Left cardiac atrium (tissue), 4 donors: ENCODE data around the gene PEAK1. TPM values are rescaled to one million over a fixed set of nuclear protein-coding genes. Genes with fewer than 3 reads are reported as not detected.

ENCODE experiments used
- ATAC-seq, 2 donors: fragments of 200-7000 bp; cut with Tn5 transposase; one replicate each; pipeline ENCODE4 v1.9.1; 2020; ENCODE audit warnings: mild to moderate bottlenecking in 2 of 2, moderate library complexity in 2 of 2
- DNase-seq: peaks from one replicate; pipeline ENCODE4 v3.0.0-alpha.2; 2020
- intact Hi-C, 2 donors: fragments of 100-400 bp; cut with DNase I; formaldehyde crosslinking; loops; one replicate each; pipeline versions ENCODE4 v1.14.1 to v1.15.1; 2022 to 2023
- total RNA-seq, 2 donors: library from RNA; stranded (reverse); fragmentation: NEBNext Ultra II Directional; extraction: Animal tissue kit (Norgen Biotek cat#: 25700); gene quantifications; one replicate each; pipeline ENCODE4 v1.2.1, GENCODE V29; 2021
- donor health status: DM: no; HTN: yes; CAD: no.
- donor health status: DM: no; HTN: yes; CAD: no; lungs with severe emphysema.
- donor health status: DM: yes; HTN: yes; CAD: no.
- donor health status: Dilated cardiomyopathy.

Gene PEAK1
- total RNA-seq, 2 donors from 2014 or later = 59.0 to 71.7 TPM

DNA sequence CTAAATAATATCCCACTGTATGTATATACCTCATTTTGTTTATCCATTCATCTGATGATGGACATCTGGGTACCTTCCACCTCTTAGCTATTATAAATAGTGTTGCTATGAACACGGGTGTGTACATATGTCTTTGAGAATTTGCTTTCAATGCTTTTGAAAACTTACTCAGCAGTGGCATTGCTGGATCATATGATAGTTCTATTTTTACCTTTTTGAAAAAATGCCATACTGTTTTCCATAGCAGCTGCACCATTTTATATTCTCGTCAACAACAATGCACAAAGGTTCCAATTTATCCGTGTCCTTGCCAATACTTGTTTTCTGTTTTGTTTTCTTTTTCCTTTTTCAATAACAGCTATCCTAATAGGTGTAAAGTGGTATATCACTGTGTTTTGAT lies 77.1 kb downstream of the PEAK1 start:
- DNase-seq (no peak), ATAC-seq (no peak)
- intact Hi-C loops = no loop called here

DNA sequence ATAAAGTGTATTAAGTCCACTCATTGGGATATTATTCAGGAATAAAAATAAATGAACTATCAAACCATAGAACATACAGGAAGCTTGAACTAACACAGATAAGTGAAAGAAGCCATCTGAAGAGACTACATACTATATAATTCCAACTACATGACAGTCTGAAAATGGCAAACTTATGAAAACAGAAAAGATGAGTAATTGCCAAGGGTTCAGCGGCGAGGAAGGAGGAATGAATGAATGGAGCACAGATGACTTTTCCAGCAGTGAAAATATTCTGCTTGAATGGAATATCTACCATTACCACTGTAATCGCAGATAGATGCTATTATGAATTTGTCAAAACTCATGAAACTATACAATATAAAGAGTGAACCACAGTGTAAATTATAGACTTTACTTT lies 79.7 kb downstream of the PEAK1 start:
- intact Hi-C loops = no loop called here
- no peak for DNase-seq
- ATAC-seq = no peak

DNA sequence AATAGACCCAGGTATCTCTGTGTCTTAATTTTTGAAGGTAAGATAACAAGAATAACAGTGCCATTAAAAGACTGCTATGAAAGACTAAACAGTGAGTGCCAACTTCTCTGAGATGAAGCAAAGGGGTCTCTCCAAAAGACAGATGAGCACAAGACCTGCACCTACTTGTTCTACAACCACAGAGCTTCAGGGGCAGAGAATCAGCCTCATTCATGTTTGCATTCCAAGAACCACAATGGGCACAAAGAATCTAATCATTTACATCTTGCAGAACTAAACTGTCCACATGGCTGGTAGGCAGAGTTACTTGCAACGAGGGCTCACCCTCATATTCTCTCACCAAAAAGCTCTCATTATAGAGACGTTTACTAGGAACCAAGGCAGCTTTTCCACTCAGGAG lies 83.9 kb downstream of the PEAK1 start:
- no peak for ATAC-seq

DNA sequence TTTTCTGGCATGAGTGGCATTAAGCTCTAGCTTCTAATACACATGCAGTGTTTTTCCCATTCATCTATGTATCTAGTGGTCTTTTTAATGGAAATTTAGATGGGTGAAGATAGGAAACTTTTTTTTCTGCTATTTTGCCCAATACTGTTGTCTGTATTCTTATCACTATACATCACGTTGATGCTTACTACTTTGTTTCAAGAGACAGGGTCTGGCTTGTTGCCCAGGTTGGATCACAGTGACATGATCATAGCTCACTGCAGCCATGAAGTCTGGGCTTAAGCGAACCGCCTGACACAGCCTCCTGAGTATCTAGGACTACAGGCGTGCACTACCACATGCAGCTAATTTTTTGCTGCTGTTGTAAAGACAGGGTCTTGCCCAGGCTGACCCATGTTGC lies 84.6 kb downstream of the PEAK1 start:
- DNase-seq (peak; percentile 40), ATAC-seq (peak; percentile 44 to 70)
- intact Hi-C loops = no loop called here

More for the DNA sequence above, 83.9 kb downstream of the PEAK1 start:
- no peak for DNase-seq
- intact Hi-C loops = no loop called here

GRCh38 chr15:77333166-77333565 lies 86.7 kb downstream of the PEAK1 start:
- ATAC-seq = no peak
- no peak for DNase-seq
- intact Hi-C loops = no loop called here

- DNase-seq = no peak
- ATAC-seq = no peak
- intact Hi-C loops = no loop called here
Measured at GRCh38 chr15:77329202-77329601, 90.7 kb downstream of the PEAK1 start.

DNA sequence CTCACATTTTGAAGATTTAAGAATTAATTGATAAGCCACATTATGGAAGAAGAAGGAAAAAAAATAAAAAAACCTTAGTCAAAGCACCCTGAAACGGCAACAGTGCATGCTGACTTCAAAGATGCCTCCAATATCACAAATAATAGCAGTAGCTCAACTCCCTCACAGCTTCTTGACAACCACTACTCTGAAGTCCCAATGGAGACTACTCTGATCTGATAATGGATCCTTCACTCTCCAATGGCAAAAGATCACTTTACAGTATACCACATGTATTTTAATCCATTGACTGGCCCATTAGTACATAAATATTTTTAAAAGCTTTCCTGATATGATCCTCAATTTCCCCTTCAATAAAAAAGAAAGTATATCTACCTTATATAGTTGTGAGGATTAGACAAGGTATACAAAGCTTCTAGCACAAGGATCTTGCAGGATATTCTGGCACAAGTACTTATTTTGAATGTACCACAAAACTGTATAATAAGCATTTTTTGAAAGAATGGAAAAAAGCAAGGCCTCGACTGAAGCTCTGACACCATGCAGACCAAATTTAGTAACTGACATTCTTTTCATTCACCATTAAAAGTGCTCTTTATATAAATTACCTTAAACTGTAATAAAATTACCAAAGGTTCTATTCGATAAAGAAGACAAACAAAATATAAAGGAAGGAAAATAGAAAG lies 91.9 kb downstream of the PEAK1 start:
- no peak for DNase-seq
- ATAC-seq = no peak
- intact Hi-C loops = no loop called here

GRCh38 chr15:77327168-77327567 lies 92.7 kb downstream of the PEAK1 start:
- ATAC-seq (no peak), DNase-seq (no peak)
- intact Hi-C loops = no loop called here

DNA sequence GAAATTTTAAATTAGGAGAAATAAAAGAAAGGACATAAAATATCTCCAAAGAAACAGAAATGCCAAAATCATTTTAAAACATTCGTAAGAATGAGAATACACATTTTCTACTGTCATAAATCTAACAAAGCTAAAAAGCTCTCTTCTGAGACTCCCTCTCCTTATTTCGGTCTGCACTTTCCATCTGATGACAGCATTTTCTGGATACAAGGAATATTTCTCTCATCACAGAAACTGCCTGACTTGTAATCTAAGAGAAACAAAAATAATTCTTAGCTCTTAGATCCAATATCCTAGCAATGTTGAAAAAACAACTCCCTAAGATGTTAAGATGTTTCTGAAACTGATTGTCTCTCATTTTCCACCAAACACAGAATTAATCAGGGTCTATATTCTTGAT lies 93.5 kb downstream of the PEAK1 start:
- intact Hi-C loops = no loop called here
- no peak for DNase-seq
- no peak for ATAC-seq

GRCh38 chr15:77312523-77312922 lies 107.4 kb downstream of the PEAK1 start:
- intact Hi-C loops = no loop called here
- no peak for DNase-seq
- no peak for ATAC-seq

DNA sequence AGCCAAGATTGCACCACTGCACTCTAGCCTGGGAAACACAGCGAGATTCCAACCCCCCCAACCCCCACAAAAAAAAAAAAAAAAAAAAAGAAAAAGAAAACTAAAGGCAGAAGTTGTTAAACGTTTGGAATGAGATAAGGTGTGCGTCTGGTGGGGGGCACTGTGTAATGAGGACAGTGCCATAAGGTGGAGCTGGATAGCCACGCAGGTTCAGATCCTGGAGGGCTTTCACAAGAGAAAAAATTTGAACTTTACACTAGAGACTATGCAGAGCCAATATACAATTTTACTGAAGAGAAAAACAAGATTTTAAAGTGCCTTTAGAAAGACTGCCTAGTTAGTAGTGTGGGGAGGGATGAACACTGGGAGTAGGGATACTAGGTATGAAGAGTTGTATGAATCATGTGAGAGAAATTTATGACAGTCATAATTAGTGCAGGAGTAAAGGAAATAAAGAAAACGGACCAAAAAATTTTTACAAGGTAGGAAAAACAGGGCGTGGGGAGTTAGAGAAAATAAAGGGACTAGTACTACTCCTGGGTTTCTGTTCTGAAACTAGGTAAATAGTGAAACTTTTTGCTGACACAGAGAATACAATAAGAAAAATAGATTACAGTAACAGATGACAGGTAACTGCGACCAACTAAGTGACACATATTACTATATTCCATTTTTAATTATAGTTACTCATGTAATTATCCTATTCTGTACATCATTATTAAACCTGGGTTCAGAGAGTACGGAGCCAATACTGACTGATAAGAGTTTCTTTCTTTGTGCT lies 108.1 kb downstream of the PEAK1 start:
- intact Hi-C loops = no loop called here
- ATAC-seq (no peak), DNase-seq (no peak)

DNA sequence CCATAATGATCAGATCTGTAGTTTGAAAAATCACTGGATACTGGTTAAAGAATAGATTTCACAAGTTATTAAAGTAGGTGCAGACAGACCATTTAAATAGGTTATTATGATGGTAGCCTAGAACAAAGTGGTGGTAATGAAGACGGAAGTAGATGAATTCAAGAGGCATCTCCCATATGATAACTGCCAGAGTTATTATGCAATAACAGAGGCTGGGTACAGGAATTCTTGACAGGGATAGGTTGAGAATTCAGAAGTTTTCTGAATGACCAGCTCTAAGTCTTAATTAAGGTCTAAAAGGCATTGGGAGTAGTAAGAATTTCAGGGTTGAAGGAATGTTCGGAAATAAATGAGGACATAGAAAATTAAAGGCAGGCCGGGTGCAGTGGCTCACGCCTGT lies 108.9 kb downstream of the PEAK1 start:
- ATAC-seq = no peak
- intact Hi-C loops = no loop called here
- DNase-seq = no peak

GRCh38 chr15:77309392-77309791 lies 110.5 kb downstream of the PEAK1 start:
- intact Hi-C loops = no loop called here
- ATAC-seq (no peak), DNase-seq (no peak)

GRCh38 chr15:77305953-77306352 lies 114.0 kb downstream of the PEAK1 start:
- no peak for ATAC-seq
- intact Hi-C loops = no loop called here
- DNase-seq = no peak

- DNase-seq = no peak
- ATAC-seq = no peak
- intact Hi-C loops = no loop called here
Measured at GRCh38 chr15:77296773-77297337, 123.0 kb downstream of the PEAK1 start.

DNA sequence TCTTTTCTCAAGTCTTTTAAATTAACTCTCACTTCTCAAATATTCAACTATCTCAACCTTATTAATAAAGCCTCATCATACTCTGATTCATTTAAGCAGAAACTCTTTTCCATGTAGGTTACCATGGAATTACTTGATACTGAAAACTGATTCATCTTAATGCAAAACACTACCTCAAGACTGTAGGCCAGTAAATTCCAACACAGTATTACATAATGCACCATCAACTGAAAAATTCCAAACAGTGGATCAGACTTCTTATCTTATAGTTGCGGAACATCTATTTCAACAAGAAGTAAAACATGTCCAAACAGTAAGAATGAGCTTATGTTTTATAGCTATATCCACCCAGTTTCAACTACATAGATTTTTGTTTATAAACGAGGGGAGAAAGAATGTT lies 124.5 kb downstream of the PEAK1 start:
- intact Hi-C loops = no loop called here
- ATAC-seq = peak in 1 of 2 donors; percentile 85
- no peak for DNase-seq

DNA sequence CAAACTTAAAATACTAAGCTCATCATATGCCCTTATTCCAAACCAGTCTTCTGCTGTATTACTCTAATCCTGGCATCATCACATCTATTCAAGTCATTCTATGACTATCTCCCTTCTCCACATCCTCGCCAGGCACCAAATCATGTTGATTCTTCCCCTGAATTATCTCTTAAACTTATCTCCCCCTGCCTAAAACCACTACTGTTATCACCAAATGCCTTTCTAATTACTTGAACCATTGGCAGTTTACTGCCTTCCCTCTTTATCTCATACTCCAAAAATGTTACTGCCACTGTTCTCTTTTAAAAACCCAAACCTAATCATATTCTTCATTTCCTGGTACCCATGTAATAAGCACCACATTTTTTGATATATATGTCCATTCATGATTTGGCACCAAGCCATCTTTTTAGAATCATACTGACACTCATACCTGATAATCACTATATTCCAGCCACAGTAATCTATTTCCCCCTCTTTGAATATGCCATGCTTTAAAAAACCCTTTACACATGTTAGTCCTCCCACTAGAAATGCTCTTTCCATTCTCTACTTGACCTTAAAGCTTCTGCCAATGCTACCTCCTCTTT lies 126.8 kb downstream of the PEAK1 start:
- DNase-seq = no peak
- intact Hi-C loops = no loop called here
- peak in 1 of 2 donors; percentile 58 for ATAC-seq

- DNase-seq (no peak), ATAC-seq (no peak)
- intact Hi-C loops = no loop called here
Measured at GRCh38 chr15:77291107-77291506, 128.8 kb downstream of the PEAK1 start.

DNA sequence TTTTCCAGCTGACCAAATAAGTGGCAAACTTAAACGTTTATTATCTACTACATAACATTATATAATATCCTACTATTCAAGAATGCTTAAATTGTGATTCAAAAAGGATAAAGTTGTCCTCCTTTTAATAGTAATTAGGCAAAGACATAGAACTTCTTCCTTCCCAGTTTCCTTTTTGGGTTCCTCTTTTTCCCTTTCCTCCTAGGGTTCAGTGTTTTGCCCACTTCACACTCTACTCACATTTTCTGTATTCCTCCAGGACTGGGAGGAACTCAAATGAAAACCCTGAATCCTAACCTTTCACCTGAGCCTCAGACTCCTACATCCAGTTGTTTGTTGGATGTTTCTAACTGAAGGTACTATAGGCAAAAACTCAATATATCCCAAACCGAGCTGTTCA lies 132.5 kb downstream of the PEAK1 start:
- no peak for DNase-seq
- intact Hi-C loops = no loop called here
- no peak for ATAC-seq
